ENCODE data around the gene GPATCH2.
A peak's percentile ranks its signal among the peaks of the same experiment; 100 is the strongest.
"Not testable (repeated sequence)": the region's sequence is repeated elsewhere in the genome, so short reads cannot be mapped to it uniquely, and the experiment has no call there.

GPATCH2 gene

DNA sequence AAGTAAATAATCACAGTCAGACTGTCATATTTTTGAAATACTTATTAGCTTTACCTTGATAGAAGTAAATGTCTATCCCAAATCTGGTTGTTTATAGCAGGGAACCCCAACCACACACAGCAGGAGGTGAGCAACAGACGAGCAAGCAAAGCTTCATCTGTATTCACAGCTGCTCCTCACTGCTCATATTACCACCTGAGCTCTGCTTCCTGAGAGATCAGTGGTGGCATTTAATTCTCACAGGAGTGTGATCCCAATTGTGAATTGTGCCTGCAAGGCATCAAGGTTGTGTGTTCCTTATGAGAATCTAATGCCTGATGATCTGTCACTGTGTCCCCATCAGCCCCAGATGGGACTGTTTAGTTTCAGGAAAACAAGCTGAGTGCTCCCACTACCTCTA lies 104.3 kb downstream of the GPATCH2 start:
- FAIRE-seq (no peak), DNase-seq (ENCODE audit: low spot score) (no peak)

DNA sequence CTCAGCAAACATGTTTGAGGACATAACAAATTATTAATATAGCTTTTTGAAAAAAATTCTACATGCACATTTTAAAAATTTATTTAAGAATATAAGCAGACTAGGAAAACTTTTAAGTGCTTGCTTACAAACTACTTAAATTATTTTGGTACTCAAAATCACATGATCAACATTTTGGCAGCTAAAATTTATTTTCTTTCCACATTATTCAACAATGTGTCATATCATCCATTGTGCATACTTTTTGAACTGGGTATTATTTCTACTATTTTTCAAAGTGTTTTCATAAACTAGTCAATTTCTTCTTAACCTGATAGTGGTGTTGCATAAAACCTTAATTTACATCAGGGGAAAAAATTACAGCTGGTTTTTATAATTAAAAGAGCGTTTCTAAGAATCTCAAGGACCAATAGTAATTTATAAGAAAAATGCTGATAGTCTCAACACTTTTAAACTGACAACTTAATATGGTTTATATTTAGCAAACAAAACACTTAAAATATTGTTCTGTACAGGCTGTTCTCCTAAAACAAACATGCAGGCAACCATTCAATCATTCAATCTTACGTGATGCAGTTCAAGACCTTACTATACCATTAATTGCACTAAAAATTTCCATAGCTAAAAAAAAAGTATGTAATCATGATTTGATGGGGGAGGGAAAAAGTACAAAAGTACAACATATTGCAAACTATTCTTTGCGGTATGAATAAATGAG lies 105.0 kb downstream of the GPATCH2 start:
- no peak for FAIRE-seq
- no peak for DNase-seq (ENCODE audit: low spot score)

DNA sequence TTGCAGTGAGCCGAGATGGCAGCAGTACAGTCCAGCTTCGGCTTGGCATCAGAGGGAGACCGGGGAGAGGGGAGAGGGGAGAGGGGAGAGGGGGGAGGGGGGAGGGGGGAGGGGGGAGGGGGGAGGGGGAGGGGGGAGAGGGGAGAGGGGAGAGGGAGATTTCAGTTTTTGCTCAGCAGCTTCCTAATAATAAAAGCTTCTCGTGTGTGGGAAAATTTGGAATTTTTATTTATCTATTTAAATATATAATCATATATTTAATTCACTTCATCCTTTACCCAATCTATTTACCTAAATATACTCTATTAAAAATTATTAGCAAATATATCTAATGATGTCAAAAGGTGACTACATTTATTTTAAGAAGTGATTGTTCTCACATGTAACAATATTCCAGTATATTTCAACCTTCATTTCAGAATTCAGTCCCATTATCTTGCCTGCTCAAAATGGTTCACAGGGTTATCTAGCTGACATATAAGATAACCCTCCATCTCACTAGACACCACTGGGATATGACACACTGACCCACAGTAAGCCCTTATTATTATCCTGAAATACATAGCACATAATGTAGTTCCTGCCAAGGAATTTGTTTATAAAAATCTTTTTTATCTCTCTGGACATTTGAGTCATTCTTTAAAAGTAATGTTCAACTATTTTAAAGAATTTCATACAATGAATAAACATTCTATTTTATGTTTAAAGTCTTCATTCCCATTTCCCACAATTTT lies 105.9 kb downstream of the GPATCH2 start:
- FAIRE-seq, result no peak
- no peak for DNase-seq (ENCODE audit: low spot score)

DNA sequence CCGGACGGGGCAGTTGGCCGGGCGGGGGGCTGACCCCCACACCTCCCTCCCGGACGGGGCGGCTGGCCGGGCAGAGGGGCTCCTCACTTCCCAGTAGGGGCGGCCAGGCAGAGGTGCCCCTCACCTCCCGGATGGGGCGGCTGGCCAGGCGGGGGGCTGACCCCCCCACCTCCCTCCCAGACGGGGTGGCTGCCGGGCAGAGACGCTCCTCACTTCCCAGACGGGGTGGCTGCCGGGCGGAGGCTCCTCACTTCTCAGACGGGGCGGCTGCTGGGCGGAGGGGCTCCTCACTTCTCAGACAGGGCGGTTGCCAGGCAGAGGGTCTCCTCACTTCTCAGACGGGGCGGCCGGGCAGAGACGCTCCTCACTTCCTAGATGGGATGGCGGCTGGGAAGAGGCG lies 107.0 kb downstream of the GPATCH2 start:
- FAIRE-seq; DNase-seq (ENCODE audit: low spot score): not testable (repeated sequence)

DNA sequence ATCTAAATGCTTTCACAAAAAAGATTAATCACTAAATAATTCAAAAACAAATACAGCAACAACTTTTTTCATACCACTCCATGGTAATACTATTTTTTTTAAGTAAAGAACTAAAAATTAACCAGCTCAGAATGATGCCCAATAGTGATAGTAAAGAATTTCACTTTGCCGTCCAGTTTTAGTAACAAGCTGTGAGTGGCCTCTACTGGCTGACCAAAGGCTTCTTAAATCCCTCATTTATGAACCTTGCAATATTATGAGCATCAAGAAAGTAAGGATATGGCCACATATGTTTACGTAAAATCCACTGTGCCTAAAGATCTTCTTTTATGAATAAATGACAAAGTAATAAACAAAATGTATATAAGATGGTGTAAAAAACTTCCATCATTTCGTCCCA lies 108.6 kb downstream of the GPATCH2 start:
- FAIRE-seq (no peak), DNase-seq (ENCODE audit: low spot score) (no peak)

DNA sequence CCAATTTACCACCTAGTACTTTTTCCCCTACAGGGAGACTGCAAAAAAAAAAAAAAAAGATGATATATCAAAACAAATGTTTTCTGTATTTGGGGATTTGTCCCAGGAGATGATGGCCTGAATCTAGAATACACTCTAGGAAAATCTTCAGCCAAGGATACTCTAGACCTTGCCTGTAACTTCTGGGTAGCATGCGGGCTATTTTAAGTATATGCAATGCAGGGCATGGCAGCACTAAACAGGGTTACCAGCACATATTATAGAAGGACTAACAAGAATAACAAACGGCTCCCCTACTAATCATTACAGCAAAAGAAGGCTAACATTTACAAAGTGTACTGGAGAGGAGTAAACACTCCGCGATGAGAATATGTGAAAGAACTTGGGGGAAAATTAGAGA lies 109.6 kb downstream of the GPATCH2 start:
- no peak for FAIRE-seq
- DNase-seq (ENCODE audit: low spot score), result no peak

DNA sequence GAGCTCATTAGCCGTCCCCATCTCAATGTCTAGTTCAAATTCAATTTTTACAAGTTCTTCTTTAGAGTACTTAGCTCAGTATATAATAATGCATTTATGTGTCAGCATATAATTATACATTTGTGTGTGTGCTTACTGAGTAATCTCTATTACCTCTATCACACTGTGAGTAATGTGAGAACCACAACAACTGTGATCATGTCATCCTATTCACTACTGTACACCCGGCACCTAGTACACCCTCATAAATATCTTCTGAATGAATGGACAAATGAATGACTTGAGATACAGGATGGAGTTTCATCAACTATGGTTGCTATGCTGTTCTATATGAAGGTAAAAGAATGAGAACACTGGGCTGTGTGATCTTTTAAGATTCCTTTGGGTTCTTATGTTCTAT lies 124.0 kb downstream of the GPATCH2 start:
- no peak for FAIRE-seq
- DNase-seq (ENCODE audit: low spot score), result no peak

DNA sequence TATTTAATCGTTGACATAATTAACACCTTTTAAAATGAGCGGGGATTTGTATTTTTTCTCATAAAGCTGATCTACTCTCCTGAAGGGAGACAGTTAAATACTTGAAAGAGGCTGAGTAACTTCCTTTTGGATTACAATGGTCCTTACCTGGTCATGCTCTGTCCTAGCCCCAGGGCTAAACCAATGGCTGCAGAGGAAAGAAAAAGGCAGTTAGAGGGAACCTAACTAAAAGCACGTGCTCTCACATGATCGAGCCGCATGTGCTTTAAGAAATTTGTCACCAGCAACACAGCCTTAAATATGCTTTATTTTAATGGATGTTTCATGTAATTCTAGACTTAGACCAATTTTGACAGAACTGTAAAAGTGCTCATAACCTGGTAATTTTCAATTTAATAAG lies 132.7 kb downstream of the GPATCH2 start:
- DNase-seq (ENCODE audit: low spot score) (no peak), FAIRE-seq (no peak)

DNA sequence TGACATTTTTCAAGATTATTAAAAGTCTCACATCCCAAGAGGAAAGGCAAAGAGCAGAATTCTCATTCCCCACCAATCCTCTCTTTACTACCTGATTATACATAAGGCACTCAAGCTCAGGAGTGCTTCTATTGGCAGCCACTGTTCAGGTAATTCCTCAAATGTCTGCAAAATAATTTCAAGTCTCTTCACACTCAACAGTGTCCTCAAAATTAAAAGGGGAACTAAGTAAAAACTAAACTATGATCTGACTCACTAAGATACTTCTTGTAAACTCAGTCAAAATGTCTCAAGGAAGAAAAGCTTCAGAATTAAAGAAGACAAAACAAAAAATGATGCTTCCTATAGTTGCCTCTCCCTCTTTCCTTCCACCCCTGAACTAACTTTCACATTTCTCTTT lies 135.6 kb downstream of the GPATCH2 start:
- no peak for FAIRE-seq

DNA sequence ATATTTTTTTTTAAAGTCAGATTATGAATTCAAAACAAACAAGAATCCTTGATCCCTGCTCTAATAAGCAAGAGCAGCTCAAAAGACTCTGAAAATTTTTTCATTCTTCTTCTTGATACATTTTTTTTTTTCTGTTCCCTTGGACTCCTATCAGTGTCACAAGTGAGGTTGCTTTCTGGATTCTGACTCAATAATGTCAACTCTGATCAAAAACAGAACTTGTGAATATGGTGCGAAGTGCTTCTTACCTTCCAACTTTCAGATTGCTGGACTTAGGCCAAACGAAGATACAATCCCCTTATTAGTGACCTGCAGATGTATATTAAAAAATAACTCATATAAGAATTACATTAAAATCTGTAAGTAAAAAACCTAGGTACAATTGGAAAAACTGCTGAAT lies 136.1 kb downstream of the GPATCH2 start:
- FAIRE-seq, result no peak
- no peak for DNase-seq (ENCODE audit: low spot score)

More for the DNA sequence above, 135.6 kb downstream of the GPATCH2 start:
- no peak for DNase-seq (ENCODE audit: low spot score)

DNA sequence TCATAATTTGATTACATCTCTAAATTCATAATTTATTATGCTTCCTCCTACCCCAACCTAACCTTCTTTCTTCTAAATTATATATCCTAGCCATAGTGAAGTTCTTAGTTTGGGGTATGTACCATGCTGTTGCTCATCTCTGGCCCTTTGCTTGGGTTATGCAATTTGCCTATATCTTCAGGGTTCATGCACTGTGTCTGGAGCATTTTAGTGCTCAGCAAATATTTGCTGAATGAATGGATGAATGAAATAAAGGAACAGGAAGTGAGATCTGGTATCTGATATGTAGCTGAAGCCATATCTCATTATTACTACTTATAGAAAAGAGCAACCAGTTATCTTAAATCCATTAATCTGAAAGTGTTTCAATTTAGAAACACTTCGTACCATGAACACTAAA lies 137.6 kb downstream of the GPATCH2 start:
- FAIRE-seq (no peak), DNase-seq (ENCODE audit: low spot score) (no peak)

DNA sequence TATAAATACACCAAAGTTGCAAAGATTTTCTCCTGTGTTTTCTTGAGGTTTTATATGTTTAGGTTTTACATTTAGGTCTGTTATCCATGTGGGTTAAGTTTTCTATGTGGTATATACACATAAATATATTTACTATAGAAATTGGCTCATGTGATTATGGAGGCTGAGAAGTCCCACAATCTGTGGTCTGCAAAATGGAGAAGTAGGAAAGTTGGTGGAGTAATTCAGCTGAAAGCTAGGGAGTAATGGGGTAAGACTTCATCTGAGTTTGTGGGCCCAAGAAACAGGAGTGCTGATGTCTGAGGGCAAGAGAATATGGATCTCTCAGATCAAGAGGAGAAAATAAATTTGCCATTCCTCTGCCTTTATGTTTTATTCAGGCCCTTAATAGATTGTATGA lies 146.0 kb downstream of the GPATCH2 start:
- FAIRE-seq (no peak), DNase-seq (ENCODE audit: low spot score) (no peak)

DNA sequence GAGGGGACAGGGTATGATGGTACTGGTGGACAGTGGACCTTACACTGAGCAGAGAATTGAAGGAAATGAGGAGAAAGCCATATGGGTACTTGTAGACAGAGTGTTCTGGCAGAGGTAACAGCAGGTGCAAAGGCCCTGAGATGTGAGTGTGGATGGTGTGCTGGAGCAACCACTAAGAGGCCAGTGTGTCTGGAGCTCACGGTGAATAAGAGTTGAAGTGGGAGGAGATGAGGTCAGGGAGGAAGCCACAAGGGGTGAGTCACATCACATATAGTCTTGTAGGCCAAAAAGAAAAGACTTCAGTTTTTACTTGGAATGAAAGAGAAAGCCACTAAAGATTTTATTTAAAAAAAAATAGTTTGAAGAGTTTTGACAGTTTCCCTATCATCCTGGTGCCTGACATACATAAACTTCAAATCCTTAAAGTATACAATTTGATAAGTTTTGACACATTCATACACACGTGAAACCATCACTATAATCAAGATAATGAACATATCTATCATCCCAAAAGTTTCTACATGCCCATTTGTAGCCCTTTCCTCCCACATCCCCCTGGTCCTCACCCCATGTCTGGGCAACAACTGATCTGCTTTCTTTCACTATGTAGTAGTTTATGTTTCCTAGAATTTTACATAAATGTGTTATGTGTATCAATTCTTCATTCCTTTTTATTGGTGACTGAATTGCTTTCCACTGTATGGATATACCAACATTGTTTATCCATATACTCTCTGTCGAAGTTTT lies 148.4 kb downstream of the GPATCH2 start:
- DNase-seq (ENCODE audit: low spot score) (peak; percentile 70), FAIRE-seq (peak; percentile 84)

DNA sequence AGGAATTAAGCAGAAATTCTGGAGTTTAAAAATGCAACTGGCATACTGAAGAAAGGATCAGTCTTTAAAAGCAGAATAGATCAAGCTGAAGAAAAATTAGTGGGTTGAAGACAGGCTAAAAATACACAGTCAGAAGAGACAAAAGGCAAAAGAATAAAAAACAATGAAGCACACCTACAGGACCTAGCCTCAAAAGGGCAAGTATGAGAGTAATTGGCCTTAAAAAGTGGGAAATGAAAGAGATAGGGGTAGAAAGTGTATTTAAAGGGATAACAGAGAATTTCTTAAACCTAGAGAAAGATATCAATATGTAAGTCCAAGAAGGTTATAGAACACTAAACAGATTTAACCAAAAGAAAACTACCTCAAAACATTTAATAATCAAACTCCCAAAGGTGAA lies 152.4 kb downstream of the GPATCH2 start:
- no peak for FAIRE-seq

DNA sequence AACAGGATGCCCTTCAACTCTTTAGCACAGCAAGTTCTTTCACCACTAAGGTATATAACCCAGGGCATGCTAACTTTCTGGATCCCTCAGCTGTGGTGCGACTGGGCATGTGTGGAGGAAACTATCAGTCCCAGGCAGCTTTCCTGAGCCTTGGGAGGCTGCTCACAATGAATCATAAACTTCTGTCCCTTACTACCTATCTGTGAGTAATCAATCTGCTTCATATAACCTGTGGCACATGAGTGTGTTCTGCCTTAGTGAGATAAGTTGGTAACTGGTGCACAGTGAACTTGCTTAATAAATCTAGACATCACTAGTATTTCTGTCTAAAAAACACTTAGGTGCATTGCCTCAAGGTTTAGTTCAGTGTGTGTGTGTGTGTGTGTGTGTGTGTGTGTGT lies 158.0 kb downstream of the GPATCH2 start:
- no peak for DNase-seq (ENCODE audit: low spot score)
- no peak for FAIRE-seq

More for the DNA sequence above, 152.4 kb downstream of the GPATCH2 start:
- no peak for DNase-seq (ENCODE audit: low spot score)

DNA sequence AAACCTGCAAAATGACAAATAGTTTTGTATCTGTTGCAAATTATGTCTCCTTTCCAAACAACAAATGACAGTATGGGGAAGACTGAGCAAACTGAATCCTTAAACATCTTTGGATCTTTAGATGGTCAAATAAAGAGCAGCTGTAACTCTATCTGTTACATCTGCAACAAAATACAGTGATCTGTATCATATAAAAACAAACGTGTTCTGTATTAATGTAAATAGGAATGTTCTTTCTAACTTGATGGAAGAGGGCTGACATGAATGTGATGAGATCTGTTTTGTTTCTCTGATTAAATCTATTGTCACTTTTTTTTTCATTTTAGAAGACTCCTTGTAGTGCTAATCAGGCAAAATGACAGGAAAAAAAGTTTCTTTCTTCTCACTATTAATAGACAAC lies 159.5 kb downstream of the GPATCH2 start:
- DNase-seq (ENCODE audit: low spot score) (no peak), FAIRE-seq (no peak)

DNA sequence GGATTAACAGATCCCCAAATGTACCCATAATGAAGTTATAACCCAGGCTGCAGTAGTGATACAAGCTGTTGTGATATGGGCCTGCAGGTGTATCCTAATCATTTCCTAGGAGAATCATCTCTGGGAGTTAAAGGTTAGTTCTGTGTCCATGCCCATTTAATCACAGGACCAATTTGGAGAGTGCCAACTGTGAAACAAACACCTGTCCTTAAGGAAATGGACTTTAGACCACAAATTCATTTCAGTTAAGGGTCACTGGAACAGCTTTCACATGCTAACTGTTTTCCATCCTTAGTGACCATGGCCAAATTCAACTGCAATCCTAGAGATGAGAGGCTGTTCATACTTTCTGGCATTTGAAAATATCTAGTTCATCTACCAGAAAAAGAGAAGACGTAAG lies 160.9 kb downstream of the GPATCH2 start:
- DNase-seq (ENCODE audit: low spot score) (no peak), FAIRE-seq (no peak)

DNA sequence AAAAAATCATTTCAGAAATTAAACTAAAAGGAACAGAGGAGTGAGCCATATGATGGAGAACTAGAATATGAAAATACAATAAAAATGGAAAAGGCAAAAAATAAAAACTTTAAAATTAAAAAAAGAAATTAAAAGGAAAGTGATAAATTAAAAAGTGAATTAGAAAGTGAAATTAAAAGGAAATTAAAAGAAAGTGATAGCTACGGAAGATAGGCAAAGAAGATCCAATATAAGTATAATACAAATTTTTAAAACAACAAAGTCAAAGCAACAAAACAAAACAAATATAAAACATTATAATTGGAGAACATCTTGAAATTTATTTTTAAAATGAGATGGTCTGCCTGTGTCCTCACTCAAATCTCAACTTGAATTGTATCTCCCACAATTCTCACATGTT lies 165.8 kb downstream of the GPATCH2 start:
- peak; percentile 34 for FAIRE-seq
- no peak for DNase-seq (ENCODE audit: low spot score)

DNA sequence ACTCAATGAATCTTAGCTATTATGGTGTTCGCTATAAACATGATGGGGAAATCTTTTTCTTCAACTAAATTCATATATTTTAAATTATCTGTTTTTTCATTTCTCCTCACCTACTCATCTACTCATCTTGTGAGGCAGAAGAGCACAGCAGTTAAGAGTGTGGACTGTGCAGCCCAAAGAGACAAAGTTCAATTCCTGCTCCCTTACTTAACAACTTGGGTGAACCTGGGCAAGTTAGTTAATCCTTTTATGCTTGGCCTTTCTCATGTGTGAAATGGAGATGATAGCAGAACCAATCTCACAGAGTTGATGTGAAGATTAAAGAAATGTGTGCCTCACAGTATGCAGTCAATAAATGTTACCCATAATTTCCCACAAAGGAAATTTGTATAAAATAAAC lies 168.2 kb downstream of the GPATCH2 start:
- DNase-seq (ENCODE audit: low spot score) (no peak), FAIRE-seq (no peak)

DNA sequence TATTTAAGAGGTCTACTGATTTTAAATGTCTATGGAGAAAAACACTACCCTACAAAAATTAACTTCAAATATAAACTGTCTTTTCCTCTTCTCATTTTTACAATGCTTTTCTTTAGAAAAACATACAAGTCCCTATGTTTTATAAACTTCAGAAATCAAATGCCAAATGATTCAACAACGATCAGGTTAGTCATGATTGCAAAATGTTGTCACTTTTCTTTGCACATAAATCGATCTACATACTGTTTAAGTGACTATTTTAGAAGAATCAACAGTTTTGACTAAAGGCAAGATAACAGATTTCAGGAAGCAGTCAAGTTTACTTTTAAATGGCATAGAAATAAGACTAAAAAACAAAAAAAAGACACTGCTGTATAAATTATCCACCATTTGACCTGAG lies 168.7 kb downstream of the GPATCH2 start:
- FAIRE-seq (no peak), DNase-seq (ENCODE audit: low spot score) (no peak)

DNA sequence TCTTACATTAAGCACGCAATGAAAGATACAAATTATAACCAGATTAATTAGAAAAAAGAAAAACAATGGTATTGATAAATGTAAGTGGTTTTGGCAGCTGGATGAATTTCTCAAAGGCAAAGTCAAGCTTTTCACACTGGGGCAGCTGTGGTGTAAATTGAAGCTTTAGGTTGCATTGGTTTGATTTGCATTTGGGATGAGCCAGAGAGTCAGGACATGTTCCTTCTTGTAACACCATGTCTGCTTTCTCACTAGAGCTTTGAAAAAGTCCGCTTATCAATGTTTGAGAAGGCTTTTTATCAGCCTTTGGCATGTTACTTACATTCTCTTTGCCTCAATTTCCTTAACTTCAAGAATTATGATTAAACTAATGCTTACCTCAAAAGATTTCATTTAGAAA lies 173.9 kb downstream of the GPATCH2 start:
- no peak for FAIRE-seq
- no peak for DNase-seq (ENCODE audit: low spot score)

DNA sequence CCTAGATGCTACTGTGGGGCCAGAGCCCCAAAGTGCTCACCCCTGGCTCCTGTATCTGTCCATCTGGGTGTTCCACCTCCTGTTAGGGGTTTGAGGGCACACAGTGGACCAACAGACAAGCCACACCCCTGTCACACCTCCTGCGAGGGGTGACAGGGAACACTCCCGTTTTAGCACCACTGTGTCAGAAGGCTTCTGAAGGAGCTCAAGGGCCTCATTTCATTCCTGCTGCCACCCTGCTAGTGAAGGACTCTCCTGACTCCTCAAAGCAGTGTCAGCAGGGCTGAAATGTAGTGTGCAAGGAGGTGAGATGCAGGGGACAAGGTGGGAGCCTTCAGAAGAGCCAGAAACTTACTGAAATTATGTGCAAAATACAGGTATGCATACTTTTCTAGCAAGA lies 174.6 kb downstream of the GPATCH2 start:
- no peak for FAIRE-seq

More for the DNA sequence above, 174.6 kb downstream of the GPATCH2 start:
- no peak for DNase-seq (ENCODE audit: low spot score)
